ENCODE data around the gene COL4A1.

DNA sequence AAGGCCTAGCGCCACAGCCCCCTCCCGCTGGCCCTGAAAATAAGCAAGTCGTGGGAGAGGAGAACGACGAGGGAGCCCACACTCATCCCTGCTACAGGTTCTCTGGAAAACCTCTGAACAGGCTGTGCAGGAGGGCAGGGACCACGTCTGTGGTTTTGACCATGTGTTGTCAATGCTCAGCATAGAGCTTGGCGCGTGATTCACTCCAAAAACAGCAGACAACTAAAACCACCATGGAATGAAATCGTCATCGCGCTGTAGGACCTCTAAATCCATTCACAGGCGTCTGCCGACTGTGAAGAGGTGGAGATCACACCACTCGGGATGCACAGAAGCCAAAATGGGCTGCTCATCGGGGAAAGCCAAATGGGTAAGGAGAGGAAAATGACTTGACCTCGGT, 121.3 kb downstream of the COL4A1 start:
- TF ChIP-seq, protein P1, sequence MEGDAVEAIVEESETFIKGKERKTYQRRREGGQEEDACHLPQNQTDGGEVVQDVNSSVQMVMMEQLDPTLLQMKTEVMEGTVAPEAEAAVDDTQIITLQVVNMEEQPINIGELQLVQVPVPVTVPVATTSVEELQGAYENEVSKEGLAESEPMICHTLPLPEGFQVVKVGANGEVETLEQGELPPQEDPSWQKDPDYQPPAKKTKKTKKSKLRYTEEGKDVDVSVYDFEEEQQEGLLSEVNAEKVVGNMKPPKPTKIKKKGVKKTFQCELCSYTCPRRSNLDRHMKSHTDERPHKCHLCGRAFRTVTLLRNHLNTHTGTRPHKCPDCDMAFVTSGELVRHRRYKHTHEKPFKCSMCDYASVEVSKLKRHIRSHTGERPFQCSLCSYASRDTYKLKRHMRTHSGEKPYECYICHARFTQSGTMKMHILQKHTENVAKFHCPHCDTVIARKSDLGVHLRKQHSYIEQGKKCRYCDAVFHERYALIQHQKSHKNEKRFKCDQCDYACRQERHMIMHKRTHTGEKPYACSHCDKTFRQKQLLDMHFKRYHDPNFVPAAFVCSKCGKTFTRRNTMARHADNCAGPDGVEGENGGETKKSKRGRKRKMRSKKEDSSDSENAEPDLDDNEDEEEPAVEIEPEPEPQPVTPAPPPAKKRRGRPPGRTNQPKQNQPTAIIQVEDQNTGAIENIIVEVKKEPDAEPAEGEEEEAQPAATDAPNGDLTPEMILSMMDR (IDR thresholded peaks at IDR 0.05; ENCODE audit: low read length) = no peak
- TF ChIP-seq EZH2 (optimal IDR thresholded peaks at IDR 0.05; ENCODE audit: low read depth, low read length) = no peak
- TF ChIP-seq EZH2phosphoT487 (IDR thresholded peaks at IDR 0.05; ENCODE audit: low read length) = no peak

All from MM.1S (cell line).